ENCODE measurements around the gene GHRL. TPM values are rescaled to one million over a fixed set of nuclear protein-coding genes. Genes with fewer than 3 reads are reported as not detected.
"Not testable (repeated sequence)": the region's sequence is repeated elsewhere in the genome, so short reads cannot be mapped to it uniquely, and the experiment has no call there.

Gene GHRL
- total RNA-seq, 1 experiment from 2014 or later, result not detected

- no peak for DNase-seq (ENCODE audit: low spot score)
These were observed 6.4 kb upstream of the GHRL start for GRCh38 chr3:10299175-10299574.

- DNase-seq (ENCODE audit: low spot score), result not testable (repeated sequence)
These were observed 5.3 kb upstream of the GHRL start for GRCh38 chr3:10298064-10298463.

GRCh38 chr3:10294030-10294586, 1.4 kb upstream of the GHRL start:
- no peak for DNase-seq (ENCODE audit: low spot score)

- no peak for DNase-seq (ENCODE audit: low spot score)
These were observed 1.1 kb downstream of the GHRL start for GRCh38 chr3:10291641-10292040.

GRCh38 chr3:10290481-10291176, 2.1 kb downstream of the GHRL start:
- no peak for DNase-seq (ENCODE audit: low spot score)

GRCh38 chr3:10289787-10290355, 2.9 kb downstream of the GHRL start:
- DNase-seq (ENCODE audit: low spot score), result no peak

GRCh38 chr3:10289077-10289476, 3.7 kb downstream of the GHRL start:
- DNase-seq (ENCODE audit: low spot score), result no peak

- DNase-seq (ENCODE audit: low spot score), result no peak
These were observed 4.2 kb downstream of the GHRL start for GRCh38 chr3:10288575-10288960.

GRCh38 chr3:10287936-10288574, 4.7 kb downstream of the GHRL start:
- no peak for DNase-seq (ENCODE audit: low spot score)

- DNase-seq (ENCODE audit: low spot score), result no peak
These were observed 6.0 kb downstream of the GHRL start for GRCh38 chr3:10286596-10287295.

- no peak for DNase-seq (ENCODE audit: low spot score)
These were observed 6.6 kb downstream of the GHRL start for GRCh38 chr3:10286133-10286524.

GRCh38 chr3:10285272-10286132, 7.2 kb downstream of the GHRL start:
- no peak for DNase-seq (ENCODE audit: low spot score)

GRCh38 chr3:10284496-10284895, 8.3 kb downstream of the GHRL start:
- DNase-seq (ENCODE audit: low spot score), result no peak

- DNase-seq (ENCODE audit: low spot score), result no peak
These were observed 9.1 kb downstream of the GHRL start for GRCh38 chr3:10283638-10284037.

GRCh38 chr3:10281951-10282350, 10.8 kb downstream of the GHRL start:
- no peak for DNase-seq (ENCODE audit: low spot score)

- no peak for DNase-seq (ENCODE audit: low spot score)
These were observed 12.2 kb downstream of the GHRL start for GRCh38 chr3:10280571-10280970.

GRCh38 chr3:10280177-10280529, 12.6 kb downstream of the GHRL start:
- no peak for DNase-seq (ENCODE audit: low spot score)

- DNase-seq (ENCODE audit: low spot score), result no peak
These were observed 13.2 kb downstream of the GHRL start for GRCh38 chr3:10279384-10280176.

- DNase-seq (ENCODE audit: low spot score), result no peak
These were observed 14.2 kb downstream of the GHRL start for GRCh38 chr3:10278501-10278900.

GRCh38 chr3:10277115-10277625, 15.6 kb downstream of the GHRL start:
- no peak for DNase-seq (ENCODE audit: low spot score)

Measured in HT-29 (cell line).